Measurements from ENCODE around the gene IL1RN. TPM values are rescaled to one million over a fixed set of nuclear protein-coding genes. Genes with fewer than 3 reads are reported as not detected.

The IL1RN gene
- polyA plus RNA-seq, 3 donors, result 89.9 to 109 (median 92.0) TPM

GRCh38 chr2:113120861-113121260 is 6.5 kb upstream of the IL1RN start:
- Mint-ChIP-seq H3K4me1 (peaks cover 62% of the 10 kb centered on the region), H3K36me3 (peaks cover 0 to 4% of the 10 kb centered on the region in 2 donors), H3K27me3 (ENCODE audit: low read depth in 3 of 3) (peaks cover 0 to 2% (median 0%) of the 10 kb centered on the region in 3 donors), H3K9me3 (peaks cover 3 to 9% (median 3%) of the 10 kb centered on the region in 7 donors), H3K27ac (peak overlapping the region; percentile 46 to 88 (median 75)), H3K4me3 (peak overlapping the region in 1 of 2 donors; percentile 17)
- Histone ChIP-seq H3K9me3 (replicated peaks in 1 of 2; ENCODE audit: control insufficient read depth in 1 of 2, insufficient read depth in 1 of 2, low read length in 2 of 2) (no peaks in the 10 kb centered on the region), H4K20me1 (ENCODE audit: insufficient read depth, low read length) (no peaks in the 10 kb centered on the region), H3K36me3 (replicated peaks in 1 of 2; ENCODE audit: control insufficient read depth in 1 of 2, insufficient read depth in 2 of 2, low read length in 2 of 2) (no peaks in the 10 kb centered on the region), H2AFZ (ENCODE audit: insufficient read depth, low read depth, low read length, poor library complexity, severe bottlenecking) (no peak overlapping the region), H3K4me1 (ENCODE audit: control insufficient read depth in 1 of 2, insufficient read depth in 2 of 2, low read length in 2 of 2) (peaks cover 73 to 81% of the 10 kb centered on the region in 2 donors), H3K4me3 (replicated peaks in 1 of 3; ENCODE audit: low read depth in 2 of 3, low read length in 3 of 3) (peak overlapping the region in 1 of 3 experiments; percentile 3), H3K27me3 (ENCODE audit: control insufficient read depth in 2 of 2, insufficient read depth in 2 of 2, low read length in 2 of 2) (no peaks in the 10 kb centered on the region), H3K4me2 (replicated peaks; ENCODE audit: extremely low read depth, low read length, poor library complexity, severe bottlenecking) (no peak overlapping the region), H3K79me2 (ENCODE audit: insufficient read depth, low read length) (no peaks in the 10 kb centered on the region), H3K27ac (ENCODE audit: low read depth in 1 of 2, low read length in 2 of 2) (peak overlapping the region in 1 of 2 donors; percentile 53), H3K9ac (ENCODE audit: insufficient read depth, low read length, poor library complexity, severe bottlenecking) (no peak overlapping the region)
- intact Hi-C loops (cut with micrococcal nuclease), result no loop called here
- TF ChIP-seq, protein P1, sequence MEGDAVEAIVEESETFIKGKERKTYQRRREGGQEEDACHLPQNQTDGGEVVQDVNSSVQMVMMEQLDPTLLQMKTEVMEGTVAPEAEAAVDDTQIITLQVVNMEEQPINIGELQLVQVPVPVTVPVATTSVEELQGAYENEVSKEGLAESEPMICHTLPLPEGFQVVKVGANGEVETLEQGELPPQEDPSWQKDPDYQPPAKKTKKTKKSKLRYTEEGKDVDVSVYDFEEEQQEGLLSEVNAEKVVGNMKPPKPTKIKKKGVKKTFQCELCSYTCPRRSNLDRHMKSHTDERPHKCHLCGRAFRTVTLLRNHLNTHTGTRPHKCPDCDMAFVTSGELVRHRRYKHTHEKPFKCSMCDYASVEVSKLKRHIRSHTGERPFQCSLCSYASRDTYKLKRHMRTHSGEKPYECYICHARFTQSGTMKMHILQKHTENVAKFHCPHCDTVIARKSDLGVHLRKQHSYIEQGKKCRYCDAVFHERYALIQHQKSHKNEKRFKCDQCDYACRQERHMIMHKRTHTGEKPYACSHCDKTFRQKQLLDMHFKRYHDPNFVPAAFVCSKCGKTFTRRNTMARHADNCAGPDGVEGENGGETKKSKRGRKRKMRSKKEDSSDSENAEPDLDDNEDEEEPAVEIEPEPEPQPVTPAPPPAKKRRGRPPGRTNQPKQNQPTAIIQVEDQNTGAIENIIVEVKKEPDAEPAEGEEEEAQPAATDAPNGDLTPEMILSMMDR (IDR thresholded peaks at IDR 0.05), result no peak
- WGBS (ENCODE audit: insufficient coverage), result no CpG with 5 or more reads among the region's 3 CpGs
- DNase-seq, result no peak

DNA sequence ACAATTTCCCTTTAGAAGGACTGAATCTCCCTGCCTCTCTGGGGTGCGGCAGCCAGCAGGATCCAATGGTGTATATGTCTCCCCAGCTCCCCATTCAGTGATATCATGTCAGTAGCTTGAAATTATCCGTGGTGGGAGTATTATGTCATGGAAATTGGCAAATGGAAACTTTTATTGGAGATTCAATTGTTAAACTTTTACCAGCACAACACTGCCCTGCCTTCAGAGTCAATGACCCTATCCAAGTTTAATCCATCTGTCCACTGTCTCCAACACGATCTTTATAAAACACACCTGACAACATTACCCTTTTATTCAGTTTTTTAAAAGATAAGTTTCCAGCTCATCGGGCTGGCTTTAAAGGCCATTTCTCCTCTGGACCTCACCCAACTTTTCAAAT is 5.0 kb upstream of the IL1RN start:
- peak overlapping the region in 2 of 7 donors; percentile 16 to 36 for H3K27ac Mint-ChIP-seq
- peaks cover 77% of the 10 kb centered on the region for H3K4me1 Mint-ChIP-seq

More for the DNA sequence above, 5.0 kb upstream of the IL1RN start:
- H3K4me1 ChIP-seq (ENCODE audit: control insufficient read depth in 1 of 2, insufficient read depth in 2 of 2, low read length in 2 of 2), result peaks cover 73 to 80% of the 10 kb centered on the region in 2 donors
- H3K79me2 ChIP-seq (ENCODE audit: insufficient read depth, low read length), result peaks cover 7% of the 10 kb centered on the region
- TF ChIP-seq, protein P1 (IDR thresholded peaks at IDR 0.05), result no peak
- no peak overlapping the region for H3K4me2 ChIP-seq (replicated peaks; ENCODE audit: extremely low read depth, low read length, poor library complexity, severe bottlenecking)
- H3K4me3 ChIP-seq (replicated peaks in 1 of 3; ENCODE audit: low read depth in 2 of 3, low read length in 3 of 3), result no peak overlapping the region
- no peak overlapping the region for H3K9ac ChIP-seq (ENCODE audit: insufficient read depth, low read length, poor library complexity, severe bottlenecking)
- no peaks in the 10 kb centered on the region for H3K27me3 ChIP-seq (ENCODE audit: control insufficient read depth in 2 of 2, insufficient read depth in 2 of 2, low read length in 2 of 2)
- intact Hi-C loops (cut with micrococcal nuclease), result no loop called here
- Mint-ChIP-seq H3K27me3 (ENCODE audit: low read depth in 3 of 3) (peaks cover 0 to 2% (median 0%) of the 10 kb centered on the region in 3 donors), H3K4me3 (no peak overlapping the region), H3K36me3 (peaks cover 0 to 4% of the 10 kb centered on the region in 2 donors), H3K9me3 (peaks cover 3 to 9% (median 3%) of the 10 kb centered on the region in 7 donors)
- no peak overlapping the region for H2AFZ ChIP-seq (ENCODE audit: insufficient read depth, low read depth, low read length, poor library complexity, severe bottlenecking)
- H3K27ac ChIP-seq (ENCODE audit: low read depth in 1 of 2, low read length in 2 of 2), result no peak overlapping the region
- H3K9me3 ChIP-seq (replicated peaks in 1 of 2; ENCODE audit: control insufficient read depth in 1 of 2, insufficient read depth in 1 of 2, low read length in 2 of 2), result no peaks in the 10 kb centered on the region
- no peaks in the 10 kb centered on the region for H4K20me1 ChIP-seq (ENCODE audit: insufficient read depth, low read length)
- H3K36me3 ChIP-seq (replicated peaks in 1 of 2; ENCODE audit: control insufficient read depth in 1 of 2, insufficient read depth in 2 of 2, low read length in 2 of 2), result no peaks in the 10 kb centered on the region
- WGBS (ENCODE audit: insufficient coverage), result 80% methylated on average over 1 of the region's 4 CpGs
- DNase-seq, result no peak
